SH-SY5Y (cell line): ENCODE data around the gene OLFML1.

Experiments used
- GATA2 ChIP-seq: IDR thresholded peaks from 2 replicates; pipeline ENCODE4 v1.6.1; 2011; ENCODE audit warnings: mild to moderate bottlenecking, low read depth, low read length
- GATA3 ChIP-seq: IDR thresholded peaks from 2 replicates; pipeline ENCODE4 v1.6.1; 2011; ENCODE audit warnings: low read depth, mild to moderate bottlenecking, low read length, moderate library complexity

GRCh38 chr11:7436657-7437056 lies 48.6 kb upstream of the OLFML1 start:
- TF ChIP-seq GATA2 = no peak
- no peak for TF ChIP-seq GATA3
